ENCODE data around the gene L3MBTL1. TPM values are rescaled to one million over a fixed set of nuclear protein-coding genes. Genes with fewer than 3 reads are reported as not detected.

L3MBTL1 gene
- total RNA-seq, 1 experiment from 2014 or later: 21.6 TPM

GRCh38 chr20:43568706-43569105, 61.2 kb downstream of the L3MBTL1 start:
- Histone ChIP-seq H3K9me2 (ENCODE audit: insufficient read depth) (no peaks in the 10 kb centered on the region), H3K79me2 (ENCODE audit: insufficient read depth, low read length) (no peaks in the 10 kb centered on the region), H3K27me3 (ENCODE audit: insufficient read depth, low read length) (no peaks in the 10 kb centered on the region), H3K9ac (ENCODE audit: low read length) (no peak overlapping the region), H4K20me1 (ENCODE audit: insufficient read depth) (no peaks in the 10 kb centered on the region), H2AFZ (ENCODE audit: low read depth, low read length, poor library complexity, severe bottlenecking) (no peak overlapping the region), H3K27ac (ENCODE audit: low read depth, low read length) (no peak overlapping the region), H3K4me1 (ENCODE audit: control insufficient read depth in 1 of 2, insufficient read depth in 2 of 2, low read length in 2 of 2) (no peaks in the 10 kb centered on the region), H3K4me2 (ENCODE audit: low read length) (no peak overlapping the region), H3K9me3 (ENCODE audit: control insufficient read depth in 1 of 2, insufficient read depth in 1 of 2, low read depth in 1 of 2, low read length in 2 of 2) (no peaks in the 10 kb centered on the region), H3K36me3 (ENCODE audit: control insufficient read depth in 1 of 2, insufficient read depth in 2 of 2, low read length in 2 of 2) (no peaks in the 10 kb centered on the region), H3K4me3 (replicated peaks in 1 of 2; ENCODE audit: low read depth in 1 of 2, low read length in 2 of 2) (no peak overlapping the region)
- intact Hi-C loops (cut with micrococcal nuclease): no loop called here
- CTCF ChIA-PET: no interaction called here
- ATAC-seq (no peak), DNase-seq (ENCODE audit: low read depth, low spot score) (no peak)
- POLR2A ChIA-PET: no interaction called here
- RAD21 ChIA-PET (ENCODE audit: low non-redundant PET in 1 of 2, low total read pairs in 2 of 2, uncharacterized antibody in 2 of 2, unreplicated experiment in 2 of 2): no interaction called here
- no peak for TF ChIP-seq EZH2 (IDR thresholded peaks at IDR 0.05)
- TF ChIP-seq MAX (IDR thresholded peaks at IDR 0.05): no peak
- TF ChIP-seq REST (IDR thresholded peaks at IDR 0.05; ENCODE audit: low read depth): no peak
- no peak for TF ChIP-seq CTCF (IDR thresholded peaks at IDR 0.05 in 2 of 3, conservative IDR thresholded peaks at IDR 0.05 in 1 of 3; ENCODE audit: borderline replicate concordance in 1 of 3, insufficient read depth in 1 of 3, low read depth in 2 of 3, low read length in 2 of 3)
- TF ChIP-seq RAD21 (IDR thresholded peaks at IDR 0.05; ENCODE audit: low read depth): no peak
- no peak for TF ChIP-seq CEBPB (IDR thresholded peaks at IDR 0.05; ENCODE audit: low read depth)
- no peak for TF ChIP-seq SP1 (IDR thresholded peaks at IDR 0.05; ENCODE audit: low read depth)
- TF ChIP-seq ELF1 (IDR thresholded peaks at IDR 0.05; ENCODE audit: borderline replicate concordance, low read depth): no peak
- no peak for TF ChIP-seq POLR2AphosphoS5 (IDR thresholded peaks at IDR 0.05; ENCODE audit: low read depth, low read length)
- TF ChIP-seq POLR2A (IDR thresholded peaks at IDR 0.05; ENCODE audit: borderline replicate concordance, extremely low read depth, insufficient read depth, insufficient read length): no peak
- TF ChIP-seq EZH2phosphoT487 (IDR thresholded peaks at IDR 0.05; ENCODE audit: borderline replicate concordance): no peak
- no peak for TF ChIP-seq ATF3 (IDR thresholded peaks at IDR 0.05)
- BruUV-seq (replicated peaks): no TSS peak

Measured in HCT116 (cell line).